Epithelial cell of umbilical artery (primary cell): ENCODE data around the gene INTS6. TPM values are rescaled to one million over a fixed set of nuclear protein-coding genes. Genes with fewer than 3 reads are reported as not detected.

Source experiments
- total RNA-seq: library from RNA; depleted of rRNA; stranded (reverse); fragments of >200 nt; gene quantifications from 2 replicates; pipeline ENCODE4 v1.2.3, GENCODE V29; 2014

Gene INTS6, protein sequence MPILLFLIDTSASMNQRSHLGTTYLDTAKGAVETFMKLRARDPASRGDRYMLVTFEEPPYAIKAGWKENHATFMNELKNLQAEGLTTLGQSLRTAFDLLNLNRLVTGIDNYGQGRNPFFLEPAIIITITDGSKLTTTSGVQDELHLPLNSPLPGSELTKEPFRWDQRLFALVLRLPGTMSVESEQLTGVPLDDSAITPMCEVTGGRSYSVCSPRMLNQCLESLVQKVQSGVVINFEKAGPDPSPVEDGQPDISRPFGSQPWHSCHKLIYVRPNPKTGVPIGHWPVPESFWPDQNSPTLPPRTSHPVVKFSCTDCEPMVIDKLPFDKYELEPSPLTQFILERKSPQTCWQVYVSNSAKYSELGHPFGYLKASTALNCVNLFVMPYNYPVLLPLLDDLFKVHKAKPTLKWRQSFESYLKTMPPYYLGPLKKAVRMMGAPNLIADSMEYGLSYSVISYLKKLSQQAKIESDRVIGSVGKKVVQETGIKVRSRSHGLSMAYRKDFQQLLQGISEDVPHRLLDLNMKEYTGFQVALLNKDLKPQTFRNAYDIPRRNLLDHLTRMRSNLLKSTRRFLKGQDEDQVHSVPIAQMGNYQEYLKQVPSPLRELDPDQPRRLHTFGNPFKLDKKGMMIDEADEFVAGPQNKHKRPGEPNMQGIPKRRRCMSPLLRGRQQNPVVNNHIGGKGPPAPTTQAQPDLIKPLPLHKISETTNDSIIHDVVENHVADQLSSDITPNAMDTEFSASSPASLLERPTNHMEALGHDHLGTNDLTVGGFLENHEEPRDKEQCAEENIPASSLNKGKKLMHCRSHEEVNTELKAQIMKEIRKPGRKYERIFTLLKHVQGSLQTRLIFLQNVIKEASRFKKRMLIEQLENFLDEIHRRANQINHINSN
- total RNA-seq, result 27.6 and 46.5 TPM in 2 replicates

GRCh38 chr13:51452361-51453206, at the start of gene INTS6:
INTS6 (minus strand) TSS chr13:51453036; CDS start chr13:51452525, 511 bp downstream.

GRCh38 chr13:51339354-51339753, 113.5 kb downstream of the INTS6 start, which contains the start of gene SERPINE3:
SERPINE3 (plus strand) TSS chr13:51339691; CDS start chr13:51341092, 1,401 bp downstream.

Other genes starting within 250 kb of the INTS6 start
- 1.6 and 3.6 TPM in 2 replicates for gene FAM124A, start 230.6 kb downstream of the INTS6 start, total RNA-seq
- not detected in 2 replicates for gene SERPINE3, start 113.3 kb downstream of the INTS6 start, total RNA-seq
- gene WDFY2, start 131.4 kb upstream of the INTS6 start, total RNA-seq, result 1.3 and 2.1 TPM in 2 replicates